Activated naive CD4-positive, alpha-beta T cell treated with anti-CD3 and anti-CD28 coated beads, Interleukin-2, amount 10 ng/mL, durations not matched to agents 7 days and 5 days (primary cell): ENCODE results near the gene TAOK3.
"Not testable (repeated sequence)": the region's sequence is repeated elsewhere in the genome, so short reads cannot be mapped to it uniquely, and the experiment has no call there.

Source experiments
- CTCF ChIA-PET: fragments of 350-600 bp; sonication (Branson Sonifier 250); formaldehyde crosslinking; loops from one replicate; lab custom pipeline; 2021; ENCODE audit warnings: antibody characterized with exemption; lab: Charles Lee
- DNase-seq: peaks from one replicate; pipeline ENCODE4 v3.0.0-alpha.2; 2020
- H3K27ac Mint-ChIP-seq: one replicate; pipeline ENCODE4 v1.8.0; 2021; ENCODE audit warnings: mild to moderate bottlenecking, moderate library complexity, mixed read lengths
- H3K27me3 Mint-ChIP-seq: one replicate; pipeline ENCODE4 v1.8.0; 2021; ENCODE audit warnings: mild to moderate bottlenecking, mixed read lengths
- H3K36me3 Mint-ChIP-seq: one replicate; pipeline ENCODE4 v1.8.0; 2021; ENCODE audit warnings: mixed read lengths
- H3K4me1 Mint-ChIP-seq: one replicate; pipeline ENCODE4 v1.8.0; 2021; ENCODE audit warnings: mixed read lengths
- H3K4me3 Mint-ChIP-seq: one replicate; pipeline ENCODE4 v1.8.0; 2021; ENCODE audit warnings: mild to moderate bottlenecking, moderate library complexity, mixed read lengths
- H3K9me3 Mint-ChIP-seq: one replicate; pipeline ENCODE4 v1.8.0; 2021; ENCODE audit warnings: mixed read lengths

Gene TAOK3

GRCh38 chr12:118287728-118288127 is 85.0 kb downstream of the TAOK3 start:
- Mint-ChIP-seq H3K4me3 (no peak overlapping the region), H3K4me1 (peaks cover 3% of the 10 kb centered on the region), H3K36me3 (peaks cover 23% of the 10 kb centered on the region), H3K27ac (no peak overlapping the region), H3K9me3 (no peaks in the 10 kb centered on the region), H3K27me3 (no peaks in the 10 kb centered on the region)
- CTCF ChIA-PET: no interaction called here
- no peak for DNase-seq

- Mint-ChIP-seq H3K27me3 (no peaks in the 10 kb centered on the region), H3K36me3 (peaks cover 36% of the 10 kb centered on the region), H3K4me1 (no peaks in the 10 kb centered on the region), H3K4me3 (no peak overlapping the region), H3K27ac (no peak overlapping the region), H3K9me3 (peaks cover 15% of the 10 kb centered on the region)
- DNase-seq: no peak
- CTCF ChIA-PET: no interaction called here
These were observed 89.9 kb downstream of the TAOK3 start for GRCh38 chr12:118282767-118283166.

DNA sequence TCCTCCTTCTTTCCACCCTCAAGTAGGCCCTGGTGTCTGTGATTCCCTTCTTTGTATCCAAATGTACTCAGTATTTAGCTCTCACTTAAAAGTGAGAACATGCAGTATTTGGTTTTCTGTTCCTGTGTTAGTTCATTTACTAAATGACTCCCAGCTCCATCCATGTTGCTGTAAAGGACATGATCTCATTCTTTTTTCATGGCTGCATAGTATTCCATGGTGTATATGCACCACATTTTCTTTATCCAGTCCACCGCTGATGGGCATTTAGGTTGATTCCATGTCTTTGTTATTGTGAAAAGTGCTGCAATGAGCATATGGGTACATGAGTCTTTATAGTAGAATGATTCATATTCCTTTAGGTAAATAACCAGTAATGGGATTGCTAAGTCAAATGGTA is 94.4 kb downstream of the TAOK3 start:
- H3K4me3 Mint-ChIP-seq, H3K4me1 Mint-ChIP-seq, CTCF ChIA-PET, H3K27ac Mint-ChIP-seq, DNase-seq, H3K27me3 Mint-ChIP-seq: not testable (repeated sequence)
- peaks cover 29% of the 10 kb centered on the region for H3K36me3 Mint-ChIP-seq
- H3K9me3 Mint-ChIP-seq: peaks cover 15% of the 10 kb centered on the region

DNA sequence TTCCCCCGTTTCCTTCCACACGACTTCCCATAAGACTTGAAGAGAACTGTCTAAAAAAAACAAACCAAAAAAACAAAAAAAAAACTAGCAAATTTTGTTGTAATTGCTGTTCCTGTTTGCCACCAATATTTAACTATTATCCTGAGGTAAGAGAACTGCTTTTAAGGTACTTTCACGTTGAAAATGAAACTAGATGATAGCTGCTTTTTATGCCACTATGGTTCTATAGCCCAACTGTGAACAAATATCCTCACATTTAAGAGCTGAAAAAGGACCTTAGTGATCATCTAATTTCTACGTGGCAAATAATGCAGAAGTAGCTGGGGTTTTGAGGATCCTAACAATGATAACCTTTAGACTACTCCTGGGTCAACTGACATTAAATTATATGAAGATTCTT is 98.6 kb downstream of the TAOK3 start:
- Mint-ChIP-seq H3K27me3 (no peaks in the 10 kb centered on the region), H3K27ac (peak overlapping the region; percentile 24), H3K4me3 (peak overlapping the region; percentile 28), H3K4me1 (peaks cover 6% of the 10 kb centered on the region), H3K9me3 (peaks cover 6% of the 10 kb centered on the region), H3K36me3 (peaks cover 11% of the 10 kb centered on the region)
- CTCF ChIA-PET: interaction anchor here (0.6 kb wide), 1 partner anchor 424 kb away, joined by 3 read pairs; no protein-coding TSS in a partner anchor
- DNase-seq: no peak

DNA sequence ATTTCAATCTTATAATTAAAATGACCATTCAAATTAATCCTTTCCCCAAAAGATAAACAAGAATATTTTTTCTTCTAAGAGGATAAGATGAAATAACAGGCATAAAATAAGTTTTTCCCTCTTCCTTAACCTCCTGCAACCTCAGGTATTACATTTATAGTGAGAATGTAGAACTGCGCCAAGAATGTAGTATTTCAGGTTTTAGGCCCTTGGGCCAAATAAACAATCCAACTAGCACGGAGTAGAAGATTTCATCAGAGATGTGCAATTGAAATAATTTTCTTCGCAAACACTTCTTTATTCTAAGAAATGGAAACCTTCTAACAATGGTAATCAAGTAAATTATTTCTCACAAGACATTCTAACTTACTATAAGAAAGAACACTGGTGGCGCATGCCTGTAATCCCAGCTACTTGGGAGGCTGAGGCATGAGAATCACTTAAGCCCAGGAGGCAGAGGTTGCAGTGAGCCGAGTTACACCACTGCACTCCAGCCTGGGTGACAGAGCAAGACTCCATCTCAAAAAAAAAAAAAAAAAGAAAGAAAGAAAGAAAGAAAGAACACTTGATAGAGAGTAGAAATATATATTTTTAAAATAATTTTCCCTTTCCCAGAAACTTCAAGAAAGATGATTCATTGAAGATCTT is 100.8 kb downstream of the TAOK3 start:
- Mint-ChIP-seq H3K27ac (no peak overlapping the region), H3K27me3 (no peaks in the 10 kb centered on the region)
- no peak for DNase-seq

DNA sequence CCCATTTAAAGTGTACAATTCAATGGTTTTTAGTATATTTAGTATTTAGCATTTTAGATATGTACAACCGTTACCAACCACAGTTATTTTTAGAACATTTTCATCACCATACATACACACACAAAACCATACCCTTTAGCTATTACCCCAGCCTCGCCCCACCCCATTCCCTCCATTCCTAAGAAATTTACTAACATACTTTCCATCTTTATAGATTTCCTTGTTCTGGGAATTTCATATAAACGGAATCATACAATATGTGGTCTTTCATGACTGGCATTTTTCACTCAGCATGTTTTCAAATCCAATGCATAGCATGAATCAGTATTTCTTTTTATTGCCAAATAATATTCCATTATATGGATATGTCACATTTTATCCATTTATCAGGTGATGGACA is 101.5 kb downstream of the TAOK3 start:
- Mint-ChIP-seq H3K27me3 (no peaks in the 10 kb centered on the region), H3K36me3 (peaks cover 7% of the 10 kb centered on the region), H3K9me3 (no peaks in the 10 kb centered on the region), H3K4me1 (peaks cover 6% of the 10 kb centered on the region), H3K4me3 (no peak overlapping the region), H3K27ac (no peak overlapping the region)
- no peak for DNase-seq
- CTCF ChIA-PET: interaction anchor here (0.7 kb wide), 1 partner anchor 197 kb away, joined by 4 read pairs; no protein-coding TSS in a partner anchor

More for the DNA sequence above, 100.8 kb downstream of the TAOK3 start:
- Mint-ChIP-seq H3K4me3 (no peak overlapping the region), H3K9me3 (no peaks in the 10 kb centered on the region), H3K4me1 (peaks cover 6% of the 10 kb centered on the region), H3K36me3 (peaks cover 7% of the 10 kb centered on the region)
- CTCF ChIA-PET: no interaction called here

GRCh38 chr12:118269806-118270205 is 102.9 kb downstream of the TAOK3 start:
- no peak overlapping the region for H3K4me3 Mint-ChIP-seq
- peaks cover 11% of the 10 kb centered on the region for H3K36me3 Mint-ChIP-seq
- CTCF ChIA-PET: no interaction called here
- H3K27ac Mint-ChIP-seq: no peak overlapping the region
- H3K27me3 Mint-ChIP-seq: no peaks in the 10 kb centered on the region
- no peaks in the 10 kb centered on the region for H3K9me3 Mint-ChIP-seq
- H3K4me1 Mint-ChIP-seq: peaks cover 6% of the 10 kb centered on the region
- no peak for DNase-seq

DNA sequence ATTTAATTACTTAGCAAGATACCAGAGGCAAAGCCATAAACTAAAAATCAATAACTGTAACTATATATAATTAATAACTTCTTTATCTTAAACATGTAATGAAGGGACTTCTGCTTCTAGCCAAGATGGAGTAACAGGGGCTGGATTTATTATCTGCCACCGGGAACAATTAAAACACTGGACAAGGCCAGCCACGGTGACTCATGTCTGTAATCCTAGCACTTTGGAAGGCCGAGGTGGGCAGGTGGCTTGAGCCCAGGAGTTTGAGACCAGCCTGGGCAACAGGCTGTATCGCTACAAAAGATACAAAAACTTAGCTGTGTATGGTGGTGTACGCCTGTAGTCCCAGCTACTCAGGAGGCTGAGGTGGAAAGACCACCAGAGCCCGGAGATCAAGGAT is 113.6 kb downstream of the TAOK3 start:
- CTCF ChIA-PET: no interaction called here
- Mint-ChIP-seq H3K27me3 (no peaks in the 10 kb centered on the region), H3K27ac (no peak overlapping the region), H3K36me3 (peaks cover 46% of the 10 kb centered on the region), H3K4me1 (no peaks in the 10 kb centered on the region), H3K4me3 (no peak overlapping the region), H3K9me3 (peaks cover 5% of the 10 kb centered on the region)
- no peak for DNase-seq

DNA sequence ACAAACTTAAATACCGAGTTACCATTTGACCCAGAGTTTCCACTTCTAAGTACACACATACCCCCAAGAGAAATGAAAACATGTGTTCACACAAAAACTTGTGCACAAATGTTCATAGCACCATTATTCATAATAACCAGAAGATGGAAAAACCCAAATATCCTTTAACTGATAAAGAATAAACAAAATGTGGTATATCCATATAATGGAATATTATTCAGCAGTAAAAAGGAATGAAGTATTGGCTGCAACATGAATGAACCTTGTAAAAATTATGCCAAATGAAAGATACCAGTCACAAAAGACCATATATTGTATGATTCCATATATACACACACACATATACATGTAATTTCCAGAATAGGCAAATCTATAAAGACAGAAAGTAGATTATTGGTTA is 116.4 kb downstream of the TAOK3 start:
- Mint-ChIP-seq H3K27me3 (no peaks in the 10 kb centered on the region), H3K9me3 (peaks cover 5% of the 10 kb centered on the region), H3K27ac (no peak overlapping the region), H3K4me1 (no peaks in the 10 kb centered on the region), H3K4me3 (no peak overlapping the region), H3K36me3 (peaks cover 32% of the 10 kb centered on the region)
- DNase-seq: no peak
- CTCF ChIA-PET: no interaction called here

DNA sequence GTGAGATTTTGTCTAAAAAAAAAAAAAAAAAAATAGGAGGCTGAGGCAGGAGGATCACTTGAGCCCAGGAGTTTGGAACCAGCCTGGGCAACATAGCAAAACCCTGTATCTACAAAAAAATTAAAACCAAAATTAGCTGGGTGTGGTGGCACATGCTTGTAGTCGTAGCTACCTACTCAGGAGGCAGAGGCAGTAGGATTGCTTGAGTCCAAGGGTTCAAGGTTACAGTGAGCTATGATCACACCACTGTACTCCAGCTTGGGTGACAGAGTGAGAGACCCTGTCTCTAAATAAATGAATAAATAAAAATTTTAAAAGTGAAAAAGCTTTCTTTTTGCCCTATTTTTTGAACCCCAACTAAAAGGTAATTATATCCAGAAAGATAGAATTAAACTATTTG is 123.2 kb downstream of the TAOK3 start:
- Mint-ChIP-seq H3K4me1 (no peaks in the 10 kb centered on the region), H3K27me3 (no peaks in the 10 kb centered on the region), H3K27ac (no peak overlapping the region), H3K4me3 (no peak overlapping the region), H3K36me3 (peaks cover 9% of the 10 kb centered on the region), H3K9me3 (no peaks in the 10 kb centered on the region)
- DNase-seq: no peak
- CTCF ChIA-PET: interaction anchor here (1.4 kb wide), 1 partner anchor 68 kb away, joined by 4 read pairs; no protein-coding TSS in a partner anchor

- H3K27me3 Mint-ChIP-seq, H3K27ac Mint-ChIP-seq, H3K4me1 Mint-ChIP-seq, CTCF ChIA-PET, H3K4me3 Mint-ChIP-seq, DNase-seq, H3K9me3 Mint-ChIP-seq: not testable (repeated sequence)
- H3K36me3 Mint-ChIP-seq: peaks cover 14% of the 10 kb centered on the region
These were observed 126.8 kb downstream of the TAOK3 start for GRCh38 chr12:118245886-118246285.

- CTCF ChIA-PET: interaction anchor here (0.7 kb wide), 1 partner anchor 137 kb away, joined by 3 read pairs; the partner anchor contains the start of gene SUDS3
- peaks cover 5% of the 10 kb centered on the region for H3K4me1 Mint-ChIP-seq
- DNase-seq: no peak
- H3K4me3 Mint-ChIP-seq: no peak overlapping the region
- no peaks in the 10 kb centered on the region for H3K27me3 Mint-ChIP-seq
- no peaks in the 10 kb centered on the region for H3K9me3 Mint-ChIP-seq
- H3K36me3 Mint-ChIP-seq: peaks cover 39% of the 10 kb centered on the region
- no peak overlapping the region for H3K27ac Mint-ChIP-seq
These were observed 133.8 kb downstream of the TAOK3 start for GRCh38 chr12:118238888-118239287.

DNA sequence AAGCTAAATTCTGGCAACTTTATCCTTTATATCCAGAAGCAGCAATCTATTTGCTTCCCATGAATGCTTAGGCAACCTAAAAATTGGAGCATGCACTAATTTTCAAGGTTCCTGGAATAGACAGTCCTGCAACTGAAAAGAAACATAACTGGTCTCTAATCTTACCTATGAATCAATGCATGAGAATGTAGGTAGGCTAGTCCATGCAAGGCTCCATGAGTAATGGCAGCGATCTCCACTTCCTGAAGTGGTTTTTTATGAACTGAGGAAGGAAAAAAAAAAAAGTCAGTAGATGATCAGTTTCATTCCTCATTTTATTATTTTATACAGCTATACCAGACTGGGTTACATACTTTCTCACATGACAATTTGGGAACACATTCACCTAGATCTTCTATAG is 134.8 kb downstream of the TAOK3 start:
- CTCF ChIA-PET: no interaction called here
- Mint-ChIP-seq H3K27ac (peak overlapping the region; percentile 37), H3K9me3 (no peaks in the 10 kb centered on the region), H3K36me3 (peaks cover 41% of the 10 kb centered on the region), H3K4me1 (peaks cover 5% of the 10 kb centered on the region), H3K4me3 (no peak overlapping the region), H3K27me3 (no peaks in the 10 kb centered on the region)
- no peak for DNase-seq

DNA sequence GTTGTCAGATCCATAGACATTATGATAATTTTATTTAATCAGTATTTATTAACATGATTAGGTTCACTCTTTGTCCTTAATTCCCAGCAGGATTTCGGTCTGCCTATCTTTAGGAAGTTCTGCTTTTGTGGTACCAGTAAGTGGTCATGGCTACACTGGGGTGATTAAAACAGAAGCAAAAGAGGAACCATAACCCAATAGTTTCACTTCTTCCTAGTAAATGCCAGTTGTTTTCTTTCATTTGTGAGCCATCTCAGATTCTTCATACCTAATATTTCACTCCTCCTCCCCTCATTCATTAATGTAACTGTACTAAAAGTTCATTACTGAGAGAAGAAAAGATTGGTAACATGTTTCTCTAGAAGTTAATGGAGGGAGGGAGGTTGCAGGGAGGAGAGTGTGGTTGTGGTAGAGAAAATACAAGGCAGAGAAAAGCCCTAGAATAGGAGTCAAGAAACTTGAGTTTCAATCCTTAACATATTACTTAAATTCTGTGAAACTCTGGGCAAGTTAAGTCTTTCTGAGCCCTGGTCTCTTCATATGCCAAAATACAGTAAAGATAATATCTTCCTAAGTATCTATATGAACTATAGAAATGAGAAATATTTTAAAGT is 135.5 kb downstream of the TAOK3 start:
- H3K27me3 Mint-ChIP-seq: no peaks in the 10 kb centered on the region
- no peak overlapping the region for H3K4me3 Mint-ChIP-seq
- H3K9me3 Mint-ChIP-seq: no peaks in the 10 kb centered on the region
- H3K4me1 Mint-ChIP-seq: peaks cover 5% of the 10 kb centered on the region
- CTCF ChIA-PET: no interaction called here
- no peak overlapping the region for H3K27ac Mint-ChIP-seq
- H3K36me3 Mint-ChIP-seq: peaks cover 41% of the 10 kb centered on the region
- DNase-seq: no peak

DNA sequence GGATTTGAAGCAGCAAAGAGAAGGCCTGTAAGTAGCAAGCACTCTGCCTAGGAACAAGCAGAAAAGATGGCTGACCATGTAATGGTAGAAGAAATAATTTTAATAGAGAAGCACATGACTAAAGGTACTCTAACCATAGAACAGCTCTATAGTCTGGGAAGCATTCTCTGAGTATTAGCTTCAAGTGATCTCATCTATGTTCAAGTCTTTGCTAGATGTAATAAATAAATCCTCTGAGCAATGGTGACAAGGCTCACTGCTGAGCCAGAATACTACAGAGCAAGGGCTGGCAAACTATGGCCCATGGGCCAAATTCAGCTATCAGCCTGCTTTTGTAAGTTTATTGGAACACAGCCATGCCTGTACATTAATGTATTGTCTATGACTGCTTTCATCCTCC is 152.0 kb downstream of the TAOK3 start:
- no peak for DNase-seq
- Mint-ChIP-seq H3K4me3 (no peak overlapping the region), H3K27me3 (no peaks in the 10 kb centered on the region), H3K9me3 (no peaks in the 10 kb centered on the region), H3K4me1 (no peaks in the 10 kb centered on the region), H3K27ac (no peak overlapping the region), H3K36me3 (peaks cover 12% of the 10 kb centered on the region)
- CTCF ChIA-PET: interaction anchor here (0.9 kb wide), 1 partner anchor 39 kb away, joined by 3 read pairs; no protein-coding TSS in a partner anchor
